Measurements from ENCODE around the gene TNFSF12. TPM values are rescaled to one million over a fixed set of nuclear protein-coding genes. Genes with fewer than 3 reads are reported as not detected.

The TNFSF12 gene
- total and polyA plus RNA-seq, 12 donors, result 3.3 to 134 (median 54.7) TPM

DNA sequence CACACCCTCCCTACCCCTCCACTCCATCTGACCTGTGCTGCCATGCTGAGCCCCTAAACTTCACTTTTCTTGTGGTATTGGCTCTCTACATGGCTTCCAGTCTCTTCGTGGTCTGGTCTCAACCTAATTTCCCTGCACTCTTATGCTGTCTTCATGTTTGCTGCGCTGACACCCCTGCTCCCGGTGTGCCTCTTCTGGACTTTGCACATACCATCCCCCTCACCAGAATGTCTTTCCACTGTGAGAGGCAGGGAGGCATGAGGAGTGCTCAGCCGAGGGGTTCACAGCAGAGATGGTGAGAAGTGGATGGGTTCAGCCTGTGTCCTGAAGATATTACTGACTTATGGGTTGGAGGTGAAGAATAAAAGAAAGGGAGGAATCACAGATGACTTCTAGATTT lies 2.5 kb downstream of the TNFSF12 start:
- Histone ChIP-seq H3K9me3 (replicated peaks in 1 of 3) (no peaks in the 10 kb centered on the region), H3K27me3 (no peaks in the 10 kb centered on the region), H3K36me3 (replicated peaks in 1 of 2) (no peaks in the 10 kb centered on the region), H3K4me1 (replicated peaks in 1 of 2) (peaks cover 13 to 15% of the 10 kb centered on the region in 2 donors), H3K27ac (no peak overlapping the region), H3K4me3 (no peak overlapping the region)
- TF ChIP-seq POLR2A (IDR thresholded peaks at IDR 0.05) (no peak), CTCF (IDR thresholded peaks at IDR 0.05) (no peak)
- no peak for DNase-seq
- 85 to 95% (median 87%) methylated on average over 4 of the region's 4 CpGs for WGBS, 4 donors
- intact Hi-C loops (cut with DNase I), result loop anchor here in 1 of 2 donors (10.0 kb wide), 1 partner anchor 197 kb away; the partner anchor contains the start of genes KCTD11 and TMEM95

GRCh38 chr17:7552621-7553051 lies 3.8 kb downstream of the TNFSF12 start:
- no peak for TF ChIP-seq POLR2A (IDR thresholded peaks at IDR 0.05)
- TF ChIP-seq CTCF (IDR thresholded peaks at IDR 0.05), result no peak
- no peak for DNase-seq
- Histone ChIP-seq H3K36me3 (replicated peaks in 1 of 2) (no peaks in the 10 kb centered on the region), H3K9me3 (replicated peaks in 1 of 3) (no peaks in the 10 kb centered on the region), H3K27ac (peak overlapping the region in 2 of 5 donors; percentile 47 to 65), H3K4me1 (replicated peaks in 1 of 2) (peaks cover 18 to 20% of the 10 kb centered on the region in 2 donors), H3K4me3 (no peak overlapping the region), H3K27me3 (no peaks in the 10 kb centered on the region)
- intact Hi-C loops (cut with DNase I), result loop anchor here in 1 of 2 donors (10.0 kb wide), 1 partner anchor 198 kb away; the partner anchor contains the start of genes KCTD11 and TMEM95
- 72 to 80% (median 75%) methylated on average over 6 of the region's 6 CpGs for WGBS, 4 donors

GRCh38 chr17:7553356-7553755 lies 4.5 kb downstream of the TNFSF12 start:
- no peak for TF ChIP-seq CTCF (IDR thresholded peaks at IDR 0.05)
- TF ChIP-seq POLR2A (IDR thresholded peaks at IDR 0.05), result no peak
- WGBS, 4 donors, result 88 to 100% (median 90%) methylated on average over 1 of the region's 1 CpG
- Histone ChIP-seq H3K27me3 (no peaks in the 10 kb centered on the region), H3K4me1 (replicated peaks in 1 of 2) (peaks cover 23% of the 10 kb centered on the region in 2 donors), H3K27ac (peak overlapping the region in 2 of 5 donors; percentile 48 to 56), H3K9me3 (replicated peaks in 1 of 3) (no peaks in the 10 kb centered on the region), H3K36me3 (replicated peaks in 1 of 2) (no peaks in the 10 kb centered on the region), H3K4me3 (no peak overlapping the region)
- intact Hi-C loops (cut with DNase I), result loop anchor here in 1 of 2 donors (10.0 kb wide), 1 partner anchor 199 kb away; the partner anchor contains the start of genes KCTD11 and TMEM95
- DNase-seq, result no peak

- TF ChIP-seq POLR2A (IDR thresholded peaks at IDR 0.05) (no peak), CTCF (IDR thresholded peaks at IDR 0.05) (no peak)
- Histone ChIP-seq H3K27me3 (no peaks in the 10 kb centered on the region), H3K9me3 (replicated peaks in 1 of 3) (no peaks in the 10 kb centered on the region), H3K27ac (no peak overlapping the region), H3K4me3 (no peak overlapping the region), H3K36me3 (replicated peaks in 1 of 2) (no peaks in the 10 kb centered on the region), H3K4me1 (replicated peaks in 1 of 2) (peaks cover 17 to 34% of the 10 kb centered on the region in 2 donors)
- DNase-seq, result no peak
- intact Hi-C loops (cut with DNase I), result loop anchor here in 1 of 2 donors (10.0 kb wide), 1 partner anchor 201 kb away; the partner anchor contains the start of genes KCTD11 and TMEM95
- 69 to 76% (median 71%) methylated on average over 10 of the region's 10 CpGs for WGBS, 4 donors
Observed at GRCh38 chr17:7555320-7555948, 6.6 kb downstream of the TNFSF12 start.
